Keratinocyte (primary cell): ENCODE data around the gene GAREM1. TPM values are rescaled to one million over a fixed set of nuclear protein-coding genes. Genes with fewer than 3 reads are reported as not detected.
A peak's percentile ranks its signal among the peaks of the same experiment; 100 is the strongest.

Experiments used
- DNase-seq: peaks from one replicate; pipeline ENCODE4 v3.0.0-alpha.2; 2011; ENCODE audit warnings: low read depth, missing footprints, low spot score
- FAIRE-seq: peaks from 2 replicates; lab custom pipeline; 2011; peaks lifted over from hg19 to GRCh38; lab: Jason Lieb, UNC
- H2AFZ ChIP-seq: 2 replicates; pipeline ENCODE4 v1.6.0; 2012; ENCODE audit warnings: low read length, control low read depth, inconsistent platforms; ENCODE audit not compliant: control insufficient read depth
- H3K27ac ChIP-seq: 2 replicates; pipeline ENCODE4 v1.5.1; 2011; ENCODE audit warnings: low read length; ENCODE audit not compliant: control insufficient read depth, insufficient read depth
- H3K27me3 ChIP-seq: 3 replicates; pipeline ENCODE4 v1.6.0; 2011; ENCODE audit warnings: low read length; ENCODE audit not compliant: control insufficient read depth, insufficient read depth; ENCODE audit errors: extremely low read depth
- H3K36me3 ChIP-seq, 2 experiments: 2 replicates in 1 of 2; 3 replicates in 1 of 2; pipeline ENCODE4 v1.5.1; 2011; ENCODE audit warnings: low read length in 2 of 2, mild to moderate bottlenecking in 1 of 2; ENCODE audit not compliant: control insufficient read depth in 2 of 2, insufficient read depth in 2 of 2; ENCODE audit errors: extremely low read depth in 1 of 2
- H3K4me1 ChIP-seq: 3 replicates; pipeline ENCODE4 v1.5.1; 2011; ENCODE audit warnings: low read length; ENCODE audit not compliant: control insufficient read depth, insufficient read depth; ENCODE audit errors: extremely low read depth
- H3K4me2 ChIP-seq: 3 replicates; pipeline ENCODE4 v1.6.0; 2011; ENCODE audit warnings: low read depth, low read length; ENCODE audit not compliant: control insufficient read depth, insufficient read depth; ENCODE audit errors: extremely low read depth
- H3K4me3 ChIP-seq, 3 experiments: fragments of 200-600 bp in 1 of 3; sonication (generic) in 1 of 3; 2 replicates in 2 of 3; 3 replicates in 1 of 3; pipeline ENCODE4 v1.5.1; 2011 to 2016; ENCODE audit warnings: low read length in 3 of 3, mild to moderate bottlenecking in 3 of 3, control low read depth in 2 of 3, inconsistent platforms in 1 of 3, low read depth in 1 of 3, mixed read lengths in 1 of 3, mixed run types in 1 of 3, moderate library complexity in 1 of 3; ENCODE audit not compliant: control insufficient read depth in 2 of 3, insufficient read depth in 2 of 3; ENCODE audit errors: extremely low read depth in 1 of 3
- H3K79me2 ChIP-seq: 2 replicates; pipeline ENCODE4 v1.6.0; 2012; ENCODE audit warnings: low read length; ENCODE audit not compliant: control insufficient read depth, insufficient read depth
- H3K9ac ChIP-seq: 3 replicates; pipeline ENCODE4 v1.6.0; 2011; ENCODE audit warnings: low read length; ENCODE audit not compliant: control insufficient read depth, insufficient read depth; ENCODE audit errors: extremely low read depth
- H3K9me1 ChIP-seq: 3 replicates; pipeline ENCODE4 v1.6.0; 2011; ENCODE audit warnings: low read length; ENCODE audit not compliant: control insufficient read depth, insufficient read depth; ENCODE audit errors: extremely low read depth
- H3K9me3 ChIP-seq: 2 replicates; pipeline ENCODE4 v1.5.1; 2012; ENCODE audit warnings: low read depth, low read length; ENCODE audit not compliant: control insufficient read depth
- H4K20me1 ChIP-seq: 3 replicates; pipeline ENCODE4 v1.6.0; 2011; ENCODE audit warnings: low read length; ENCODE audit not compliant: control insufficient read depth, insufficient read depth; ENCODE audit errors: extremely low read depth
- EZH2 ChIP-seq: IDR thresholded peaks from one replicate; pipeline ENCODE4 v1.6.1; 2012; ENCODE audit warnings: inconsistent platforms, mild to moderate bottlenecking, low read length, moderate library complexity
- dilution Hi-C: fragments of 300-500 bp; cut with MboI; formaldehyde crosslinking; loops from one replicate; pipeline ENCODE4 v1.7.0; 2020; ENCODE audit warnings: low sequenced_read_pairs; ENCODE audit not compliant: extremely low pct_ligation_motif_present
- polyA plus RNA-seq, 5 experiments: library from polyadenylated mRNA; depleted of rRNA in 3 of 5; stranded (reverse) in 3 of 5; stranded (forward) in 1 of 5; unstranded in 1 of 5; fragments of >200 nt; gene quantifications; 1 replicate in 1 of 5; 2 replicates in 3 of 5; 3 replicates in 1 of 5; pipeline versions ENCODE4 v1.2.1 to v1.2.3, GENCODE V29; 2011 to 2012; ENCODE audit warnings: missing spikeins in 2 of 5, low read depth in 1 of 5, low replicate concordance in 1 of 5
- TF ChIP-seq, protein P1 (sequence below), 3 experiments: IDR thresholded peaks in 1 of 3; conservative IDR thresholded peaks in 1 of 3; optimal IDR thresholded peaks in 1 of 3; 2 replicates in 2 of 3; 3 replicates in 1 of 3; pipeline versions ENCODE3 to v1.5.1; 2011; ENCODE audit warnings: low read length in 3 of 3, mild to moderate bottlenecking in 3 of 3, moderate library complexity in 2 of 3, control low read depth in 1 of 3, inconsistent platforms in 1 of 3; ENCODE audit not compliant: insufficient read depth in 2 of 3; ENCODE audit errors: extremely low read depth in 1 of 3

GAREM1 gene
- polyA plus RNA-seq, 1 donor (not counting 4 experiments of a cell fraction or from before 2014, with no cell fraction given): 3.8 TPM

DNA sequence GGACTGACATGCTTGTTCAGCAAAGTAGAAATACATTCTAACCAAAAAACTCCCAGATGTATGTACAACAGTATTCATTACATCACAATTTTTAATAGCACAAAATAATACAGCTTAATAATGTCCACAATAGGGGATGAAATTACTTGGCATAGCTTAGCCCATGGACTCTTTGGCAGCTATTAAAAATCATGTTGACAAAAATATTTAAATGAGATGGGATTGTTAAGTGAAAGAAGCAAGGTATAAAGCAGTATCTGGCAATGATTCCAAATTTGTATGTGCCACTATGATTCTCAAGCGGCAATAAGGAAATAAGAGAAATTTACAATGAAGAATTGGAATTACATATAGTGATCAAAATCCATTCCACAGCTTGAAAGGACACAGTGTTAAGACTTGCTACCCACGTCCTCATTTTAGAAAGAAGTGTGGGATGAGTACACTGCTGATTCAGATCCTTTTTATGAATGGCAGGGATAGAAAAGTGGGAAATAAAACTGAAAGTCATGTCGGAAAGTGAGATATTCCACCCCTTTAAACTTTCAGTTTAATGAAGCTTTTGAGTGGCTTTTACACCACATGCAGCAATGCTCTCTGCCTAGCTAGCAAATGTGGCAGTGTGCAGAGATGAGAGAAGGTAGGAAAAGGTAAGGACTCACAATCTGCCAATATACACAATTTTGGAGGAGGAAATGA is 2.4 kb downstream of the GAREM1 start:
- no peaks in the 10 kb centered on the region for H3K9me1 ChIP-seq
- H4K20me1 ChIP-seq: no peaks in the 10 kb centered on the region
- peak; percentile 44 for FAIRE-seq
- H3K36me3 ChIP-seq: no peaks in the 10 kb centered on the region
- H3K9me3 ChIP-seq: no peaks in the 10 kb centered on the region
- peak overlapping the region; percentile 96 for H3K4me2 ChIP-seq
- dilution Hi-C loops: no loop called here
- peak overlapping the region in 2 of 3 experiments; percentile 77 to 79 for H3K4me3 ChIP-seq
- TF ChIP-seq, protein P1, sequence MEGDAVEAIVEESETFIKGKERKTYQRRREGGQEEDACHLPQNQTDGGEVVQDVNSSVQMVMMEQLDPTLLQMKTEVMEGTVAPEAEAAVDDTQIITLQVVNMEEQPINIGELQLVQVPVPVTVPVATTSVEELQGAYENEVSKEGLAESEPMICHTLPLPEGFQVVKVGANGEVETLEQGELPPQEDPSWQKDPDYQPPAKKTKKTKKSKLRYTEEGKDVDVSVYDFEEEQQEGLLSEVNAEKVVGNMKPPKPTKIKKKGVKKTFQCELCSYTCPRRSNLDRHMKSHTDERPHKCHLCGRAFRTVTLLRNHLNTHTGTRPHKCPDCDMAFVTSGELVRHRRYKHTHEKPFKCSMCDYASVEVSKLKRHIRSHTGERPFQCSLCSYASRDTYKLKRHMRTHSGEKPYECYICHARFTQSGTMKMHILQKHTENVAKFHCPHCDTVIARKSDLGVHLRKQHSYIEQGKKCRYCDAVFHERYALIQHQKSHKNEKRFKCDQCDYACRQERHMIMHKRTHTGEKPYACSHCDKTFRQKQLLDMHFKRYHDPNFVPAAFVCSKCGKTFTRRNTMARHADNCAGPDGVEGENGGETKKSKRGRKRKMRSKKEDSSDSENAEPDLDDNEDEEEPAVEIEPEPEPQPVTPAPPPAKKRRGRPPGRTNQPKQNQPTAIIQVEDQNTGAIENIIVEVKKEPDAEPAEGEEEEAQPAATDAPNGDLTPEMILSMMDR (optimal IDR thresholded peaks at IDR 0.05 in 1 of 3, IDR thresholded peaks at IDR 0.05 in 1 of 3, conservative IDR thresholded peaks at IDR 0.05 in 1 of 3; ENCODE audit: extremely low read depth in 1 of 3, insufficient read depth in 2 of 3, low read length in 3 of 3): no peak
- TF ChIP-seq EZH2: no peak
- H3K27me3 ChIP-seq: no peaks in the 10 kb centered on the region
- peaks cover 4% of the 10 kb centered on the region for H3K79me2 ChIP-seq
- no peak overlapping the region for H3K27ac ChIP-seq
- H2AFZ ChIP-seq: peak overlapping the region; percentile 56
- peak overlapping the region; percentile 25 for H3K9ac ChIP-seq
- peaks cover 29% of the 10 kb centered on the region for H3K4me1 ChIP-seq
- no peak for DNase-seq

- H3K36me3 ChIP-seq: no peaks in the 10 kb centered on the region
These were observed 8.9 kb downstream of the GAREM1 start for GRCh38 chr18:32461709-32462272.

More at GRCh38 chr18:32461709-32462272, 8.9 kb downstream of the GAREM1 start:
- Histone ChIP-seq H3K27me3 (no peaks in the 10 kb centered on the region), H3K4me1 (no peaks in the 10 kb centered on the region), H3K27ac (no peak overlapping the region), H3K4me2 (no peak overlapping the region), H3K9me1 (no peaks in the 10 kb centered on the region), H3K4me3 (no peak overlapping the region), H3K79me2 (no peaks in the 10 kb centered on the region), H2AFZ (no peak overlapping the region), H3K9me3 (no peaks in the 10 kb centered on the region), H3K9ac (no peak overlapping the region), H4K20me1 (no peaks in the 10 kb centered on the region)
- TF ChIP-seq EZH2: no peak
- TF ChIP-seq, protein P1 (optimal IDR thresholded peaks at IDR 0.05 in 1 of 3, IDR thresholded peaks at IDR 0.05 in 1 of 3, conservative IDR thresholded peaks at IDR 0.05 in 1 of 3; ENCODE audit: extremely low read depth in 1 of 3, insufficient read depth in 2 of 3, low read length in 3 of 3): no peak
- dilution Hi-C loops: no loop called here
- FAIRE-seq: no peak
- DNase-seq: no peak
